Astrocyte (in vitro differentiated cells and primary cell): Measurements from ENCODE around the gene CKMT2. TPM values are rescaled to one million over a fixed set of nuclear protein-coding genes. Genes with fewer than 3 reads are reported as not detected.

Experiments
- DNase-seq: peaks from one replicate; pipeline ENCODE4 v3.0.0-alpha.2; 2010; ENCODE audit warnings: low read depth
- FAIRE-seq: peaks from 2 replicates; lab custom pipeline; 2011; peaks lifted over from hg19 to GRCh38; lab: Jason Lieb, UNC
- H2AFZ ChIP-seq: 2 replicates; pipeline ENCODE4 v1.6.0; 2012; ENCODE audit warnings: low read depth, low read length, inconsistent platforms
- H3K27ac ChIP-seq: 2 replicates; pipeline ENCODE4 v1.5.1; 2011; ENCODE audit warnings: low read depth, low read length, inconsistent platforms
- H3K27me3 ChIP-seq: 2 replicates; pipeline ENCODE4 v1.6.0; 2011; ENCODE audit warnings: low read length, inconsistent platforms; ENCODE audit not compliant: insufficient read depth
- H3K36me3 ChIP-seq: 2 replicates; pipeline ENCODE4 v1.5.1; 2011; ENCODE audit warnings: low read length, inconsistent platforms; ENCODE audit not compliant: insufficient read depth
- H3K4me1 ChIP-seq: 2 replicates; pipeline ENCODE4 v1.5.1; 2011; ENCODE audit warnings: low read length, inconsistent platforms; ENCODE audit not compliant: insufficient read depth
- H3K4me2 ChIP-seq: 2 replicates; pipeline ENCODE4 v1.6.0; 2012; ENCODE audit warnings: low read length, inconsistent platforms
- H3K4me3 ChIP-seq: 2 replicates; pipeline ENCODE4 v1.5.1; 2011; ENCODE audit warnings: low read depth, mild to moderate bottlenecking, low read length, inconsistent platforms; ENCODE audit not compliant: insufficient read depth
- H3K79me2 ChIP-seq: 2 replicates; pipeline ENCODE4 v1.6.0; 2012; ENCODE audit warnings: mild to moderate bottlenecking, low read length, inconsistent platforms; ENCODE audit not compliant: insufficient read depth
- H3K9ac ChIP-seq: 2 replicates; pipeline ENCODE4 v1.6.0; 2012; ENCODE audit warnings: mild to moderate bottlenecking, low read length, inconsistent platforms
- H3K9me3 ChIP-seq: 2 replicates; pipeline ENCODE4 v1.5.1; 2012; ENCODE audit warnings: low read depth, mild to moderate bottlenecking, low read length, inconsistent platforms; ENCODE audit not compliant: insufficient read depth
- H4K20me1 ChIP-seq: 2 replicates; pipeline ENCODE4 v1.6.0; 2012; ENCODE audit warnings: low read length, inconsistent platforms; ENCODE audit not compliant: insufficient read depth
- H3K27ac Mint-ChIP-seq: one replicate; pipeline ENCODE4 v1.8.0; 2021; ENCODE audit warnings: mild to moderate bottlenecking, mixed read lengths; ENCODE audit not compliant: unreplicated experiment
- H3K27me3 Mint-ChIP-seq: one replicate; pipeline ENCODE4 v1.8.0; 2021; ENCODE audit warnings: low read depth, mixed read lengths; ENCODE audit not compliant: unreplicated experiment
- H3K36me3 Mint-ChIP-seq: one replicate; pipeline ENCODE4 v1.8.0; 2021; ENCODE audit warnings: low read depth, mixed read lengths; ENCODE audit not compliant: unreplicated experiment
- H3K4me1 Mint-ChIP-seq: one replicate; pipeline ENCODE4 v1.8.0; 2021; ENCODE audit warnings: low read depth, mixed read lengths; ENCODE audit not compliant: unreplicated experiment
- H3K4me3 Mint-ChIP-seq: one replicate; pipeline ENCODE4 v1.8.0; 2021; ENCODE audit warnings: mild to moderate bottlenecking, moderate library complexity, mixed read lengths; ENCODE audit not compliant: unreplicated experiment
- H3K9me3 Mint-ChIP-seq: one replicate; pipeline ENCODE4 v1.8.0; 2021; ENCODE audit warnings: mild to moderate bottlenecking, mixed read lengths; ENCODE audit not compliant: unreplicated experiment
- CTCF ChIP-seq: IDR thresholded peaks from 2 replicates; pipeline ENCODE4 v1.5.1; 2011; ENCODE audit warnings: low read depth, mild to moderate bottlenecking, inconsistent platforms, low read length, moderate library complexity; ENCODE audit not compliant: insufficient read depth
- EZH2 ChIP-seq: IDR thresholded peaks from 2 replicates; pipeline ENCODE4 v1.6.1; 2012; ENCODE audit warnings: mild to moderate bottlenecking, low read length, inconsistent platforms; ENCODE audit not compliant: insufficient read depth
- total RNA-seq: library from RNA; stranded (reverse); gene quantifications from 2 replicates; pipeline ENCODE4 v1.2.1, GENCODE V29; 2021

The CKMT2 gene
- total RNA-seq, 1 donor from 2014 or later, result 0.18 TPM

- H3K27me3 ChIP-seq, result no peaks in the 10 kb centered on the region
- Mint-ChIP-seq H3K27me3 (peaks cover 5% of the 10 kb centered on the region), H3K4me3 (no peak overlapping the region), H3K4me1 (no peaks in the 10 kb centered on the region), H3K9me3 (peaks cover 2% of the 10 kb centered on the region), H3K36me3 (peaks cover 8% of the 10 kb centered on the region), H3K27ac (no peak overlapping the region)
- H3K4me1 ChIP-seq, result no peaks in the 10 kb centered on the region
- TF ChIP-seq CTCF, result no peak
- no peak for TF ChIP-seq EZH2
- H3K9ac ChIP-seq, result no peak overlapping the region
- no peak for FAIRE-seq
- no peaks in the 10 kb centered on the region for H3K79me2 ChIP-seq
- no peaks in the 10 kb centered on the region for H3K9me3 ChIP-seq
- H3K27ac ChIP-seq, result no peak overlapping the region
- no peak for DNase-seq
- no peak overlapping the region for H3K4me2 ChIP-seq
- H3K4me3 ChIP-seq, result no peak overlapping the region
- H3K36me3 ChIP-seq, result no peaks in the 10 kb centered on the region
- H2AFZ ChIP-seq, result no peak overlapping the region
- no peaks in the 10 kb centered on the region for H4K20me1 ChIP-seq
These were observed 23.1 kb upstream of the CKMT2 start for GRCh38 chr5:81209869-81210493.

- H3K4me2 ChIP-seq, result no peak overlapping the region
- no peak for DNase-seq
- Mint-ChIP-seq H3K27me3 (peaks cover 5% of the 10 kb centered on the region), H3K4me3 (no peak overlapping the region), H3K27ac (no peak overlapping the region), H3K36me3 (peaks cover 8% of the 10 kb centered on the region), H3K9me3 (peaks cover 2% of the 10 kb centered on the region), H3K4me1 (no peaks in the 10 kb centered on the region)
- H3K4me1 ChIP-seq, result no peaks in the 10 kb centered on the region
- no peak for FAIRE-seq
- no peaks in the 10 kb centered on the region for H3K9me3 ChIP-seq
- H3K27me3 ChIP-seq, result no peaks in the 10 kb centered on the region
- H3K36me3 ChIP-seq, result no peaks in the 10 kb centered on the region
- TF ChIP-seq CTCF, result no peak
- TF ChIP-seq EZH2, result no peak
- no peak overlapping the region for H2AFZ ChIP-seq
- no peak overlapping the region for H3K4me3 ChIP-seq
- H3K9ac ChIP-seq, result no peak overlapping the region
- no peaks in the 10 kb centered on the region for H3K79me2 ChIP-seq
- no peaks in the 10 kb centered on the region for H4K20me1 ChIP-seq
- H3K27ac ChIP-seq, result no peak overlapping the region
These were observed 20.8 kb upstream of the CKMT2 start for GRCh38 chr5:81212211-81212751.

- Histone ChIP-seq H4K20me1 (no peaks in the 10 kb centered on the region), H3K9me3 (no peaks in the 10 kb centered on the region), H3K27me3 (no peaks in the 10 kb centered on the region), H3K9ac (no peak overlapping the region), H3K4me3 (no peak overlapping the region), H3K4me1 (no peaks in the 10 kb centered on the region), H3K36me3 (no peaks in the 10 kb centered on the region), H3K79me2 (no peaks in the 10 kb centered on the region), H3K27ac (no peak overlapping the region), H3K4me2 (no peak overlapping the region), H2AFZ (no peak overlapping the region)
- H3K27me3 Mint-ChIP-seq, result peaks cover 5% of the 10 kb centered on the region
- H3K4me1 Mint-ChIP-seq, result no peaks in the 10 kb centered on the region
- peaks cover 8% of the 10 kb centered on the region for H3K36me3 Mint-ChIP-seq
- FAIRE-seq (no peak), DNase-seq (no peak)
- H3K9me3 Mint-ChIP-seq, result peaks cover 2% of the 10 kb centered on the region
- H3K27ac Mint-ChIP-seq, result no peak overlapping the region
- TF ChIP-seq CTCF (no peak), EZH2 (no peak)
- no peak overlapping the region for H3K4me3 Mint-ChIP-seq
These were observed 20.1 kb upstream of the CKMT2 start for GRCh38 chr5:81213070-81213469.
